Lower leg skin (tissue), 4 donors: ENCODE results near the gene LRRC25. TPM values are rescaled to one million over a fixed set of nuclear protein-coding genes. Genes with fewer than 3 reads are reported as not detected.

Experiments
- DNase-seq, 2 donors: peaks; one replicate each; pipeline ENCODE4 v3.0.0-alpha.2; 2019; ENCODE audit warnings: low spot score in 2 of 2
- H3K4me3 ChIP-seq: fragments of 200-600 bp; sonication (generic); 2 replicates; pipeline ENCODE4 v1.5.1; 2017; ENCODE audit warnings: mild to moderate bottlenecking, low read depth; ENCODE audit not compliant: poor library complexity, severe bottlenecking
- POLR2A ChIP-seq, 2 donors: fragments of 450-650 bp; IDR thresholded peaks; one replicate each; pipeline ENCODE4 v1.6.1; 2016 to 2017; ENCODE audit warnings: antibody characterized with exemption in 2 of 2, mild to moderate bottlenecking in 1 of 2, moderate library complexity in 1 of 2
- whole genome bisulfite sequencing, 2 donors: methylation state at CpG; one replicate each; pipeline ENCODE4 v1.1.5; 2018; 5-methylcytosine and 5-hydroxymethylcytosine counted together
- intact Hi-C: fragments of 100-400 bp; cut with DNase I; formaldehyde crosslinking; loops from one replicate; pipeline ENCODE4 v1.15.0; 2023; ENCODE audit warnings: low total_unique reads
- total RNA-seq, 4 donors: library from RNA; depleted of rRNA; stranded (reverse); fragments of >200 nt; gene quantifications; one replicate each; pipeline ENCODE4 v1.1.0, GENCODE V29; 2016
- TF ChIP-seq, protein P1 (sequence below), 3 donors: fragments of 450-650 bp; IDR thresholded peaks; one replicate each; pipeline ENCODE4 v1.5.1; 2016; ENCODE audit warnings: antibody characterized with exemption in 3 of 3, mild to moderate bottlenecking in 3 of 3, moderate library complexity in 2 of 3

Gene LRRC25
- total RNA-seq, 4 donors from 2014 or later: 1.2 to 3.4 (median 2.2) TPM; not detected in 1

DNA sequence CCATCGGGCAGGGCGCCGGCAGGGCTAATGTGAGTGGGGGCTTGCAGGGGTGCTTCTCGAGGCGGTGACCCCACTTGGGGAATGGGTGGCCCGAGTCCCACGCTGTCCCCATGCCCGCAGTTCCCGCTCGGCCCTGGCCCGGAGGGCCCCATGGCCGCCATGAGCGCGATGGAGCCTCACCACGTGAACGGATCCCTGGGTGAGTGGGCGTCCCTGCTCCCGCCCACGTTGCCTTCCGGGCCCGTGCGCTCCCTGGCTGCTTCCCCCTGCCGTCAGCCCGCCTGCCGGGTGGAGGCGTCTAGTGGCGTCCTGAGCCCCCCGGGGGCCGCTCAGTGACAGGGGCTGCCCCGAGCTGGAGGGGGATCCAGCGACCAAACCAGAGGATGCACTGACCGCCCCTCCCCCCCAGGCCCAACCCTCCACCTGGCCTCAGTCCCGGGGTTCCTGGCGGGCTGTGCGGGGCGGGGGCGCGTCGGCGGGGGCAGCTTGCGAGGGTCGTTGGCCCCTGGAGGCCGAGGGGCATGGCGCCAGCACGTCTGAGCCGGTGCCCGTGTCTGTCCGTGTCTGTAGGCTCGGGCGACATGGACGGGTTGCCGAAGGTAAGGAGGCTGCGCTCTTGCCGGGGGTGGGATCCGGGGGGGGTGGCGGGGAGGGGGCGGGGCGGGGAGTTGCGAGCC lies 35.7 kb upstream of the LRRC25 start:
- DNase-seq: no peak
- no peak overlapping the region for H3K4me3 ChIP-seq
- WGBS, 2 donors: 25 to 35% methylated on average over 8 to 20 of the region's 59 CpGs

DNA sequence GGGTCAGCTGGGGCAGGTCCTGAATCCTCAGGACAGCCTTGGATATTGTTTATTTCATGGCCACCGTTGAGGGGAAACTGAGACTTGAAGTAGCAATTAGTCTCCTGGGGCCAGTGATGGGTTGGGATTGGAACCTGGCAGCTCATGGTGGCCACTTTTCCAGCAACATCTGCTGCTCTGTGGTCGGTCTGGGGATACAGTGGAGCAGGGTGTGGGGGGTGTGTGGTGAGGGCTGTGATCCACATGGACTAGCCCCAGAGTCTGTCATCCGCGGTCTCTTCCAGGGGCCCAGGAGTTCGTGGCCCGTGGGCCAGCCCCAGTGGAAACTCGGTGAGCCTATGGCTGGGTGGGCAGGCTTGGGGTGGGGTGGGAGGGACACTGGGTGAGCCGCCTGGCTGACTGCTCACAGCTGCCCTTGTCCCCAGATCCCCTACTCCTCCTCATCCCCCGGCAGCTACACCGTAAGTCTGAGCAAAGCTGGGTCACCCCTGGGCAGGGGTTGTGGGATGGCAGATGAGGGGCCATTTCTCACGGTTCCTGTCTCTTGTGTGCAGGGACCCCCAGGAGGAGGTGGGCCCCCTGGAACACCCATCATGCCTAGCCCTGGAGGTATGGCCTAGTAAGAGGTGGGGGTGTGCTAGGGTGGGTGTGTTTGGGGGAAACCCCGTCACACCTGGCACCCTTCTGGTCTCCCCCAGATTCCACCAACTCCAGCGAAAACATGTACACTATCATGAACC lies 35.0 kb upstream of the LRRC25 start:
- intact Hi-C loops: no loop called here
- no peak for DNase-seq
- TF ChIP-seq, protein P1, sequence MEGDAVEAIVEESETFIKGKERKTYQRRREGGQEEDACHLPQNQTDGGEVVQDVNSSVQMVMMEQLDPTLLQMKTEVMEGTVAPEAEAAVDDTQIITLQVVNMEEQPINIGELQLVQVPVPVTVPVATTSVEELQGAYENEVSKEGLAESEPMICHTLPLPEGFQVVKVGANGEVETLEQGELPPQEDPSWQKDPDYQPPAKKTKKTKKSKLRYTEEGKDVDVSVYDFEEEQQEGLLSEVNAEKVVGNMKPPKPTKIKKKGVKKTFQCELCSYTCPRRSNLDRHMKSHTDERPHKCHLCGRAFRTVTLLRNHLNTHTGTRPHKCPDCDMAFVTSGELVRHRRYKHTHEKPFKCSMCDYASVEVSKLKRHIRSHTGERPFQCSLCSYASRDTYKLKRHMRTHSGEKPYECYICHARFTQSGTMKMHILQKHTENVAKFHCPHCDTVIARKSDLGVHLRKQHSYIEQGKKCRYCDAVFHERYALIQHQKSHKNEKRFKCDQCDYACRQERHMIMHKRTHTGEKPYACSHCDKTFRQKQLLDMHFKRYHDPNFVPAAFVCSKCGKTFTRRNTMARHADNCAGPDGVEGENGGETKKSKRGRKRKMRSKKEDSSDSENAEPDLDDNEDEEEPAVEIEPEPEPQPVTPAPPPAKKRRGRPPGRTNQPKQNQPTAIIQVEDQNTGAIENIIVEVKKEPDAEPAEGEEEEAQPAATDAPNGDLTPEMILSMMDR (IDR thresholded peaks at IDR 0.05): no peak
- no peak for TF ChIP-seq POLR2A (IDR thresholded peaks at IDR 0.05)
- H3K4me3 ChIP-seq: no peak overlapping the region
- WGBS, 2 donors: 70 to 76% methylated on average over 4 to 13 of the region's 13 CpGs

More for the DNA sequence above, 35.7 kb upstream of the LRRC25 start:
- intact Hi-C loops: no loop called here
- TF ChIP-seq, protein P1 (IDR thresholded peaks at IDR 0.05): no peak
- no peak for TF ChIP-seq POLR2A (IDR thresholded peaks at IDR 0.05)

DNA sequence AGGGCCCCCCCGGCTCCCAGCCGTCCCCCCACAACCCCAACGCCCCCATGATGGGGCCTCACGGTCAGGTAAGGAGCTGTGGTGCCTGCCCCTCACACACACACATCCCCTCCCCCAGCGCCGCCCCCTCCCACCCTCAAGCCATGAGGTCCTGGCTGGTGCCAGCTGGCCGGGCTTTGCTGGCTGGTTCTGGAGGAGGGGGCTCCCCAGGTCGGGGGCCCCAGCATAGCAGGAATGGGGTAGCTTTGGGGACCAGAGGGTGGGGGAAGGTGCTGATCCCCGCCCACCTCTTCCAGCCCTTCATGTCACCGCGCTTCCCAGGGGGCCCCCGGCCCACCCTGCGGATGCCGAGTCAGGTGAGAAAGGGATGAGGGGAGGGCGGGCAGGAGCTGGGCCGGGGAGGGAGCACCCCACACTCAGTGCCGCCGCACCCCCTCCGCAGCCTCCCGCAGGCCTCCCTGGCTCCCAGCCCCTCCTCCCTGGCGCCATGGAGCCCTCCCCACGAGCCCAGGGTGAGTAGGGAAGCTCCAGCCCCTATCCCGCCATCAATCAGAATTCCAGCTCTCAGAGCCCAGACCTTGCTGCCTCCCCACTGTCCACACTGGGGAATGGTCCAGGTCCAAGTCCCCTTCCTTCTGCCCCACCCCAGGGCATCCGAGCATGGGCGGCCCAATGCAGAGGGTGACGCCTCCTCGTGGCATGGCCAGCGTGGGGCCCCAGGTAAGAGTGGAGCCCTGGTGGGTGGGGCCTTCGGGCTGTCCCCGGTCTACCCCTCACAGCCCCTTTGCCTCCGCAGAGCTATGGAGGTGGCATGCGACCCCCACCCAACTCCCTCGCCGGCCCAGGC lies 34.2 kb upstream of the LRRC25 start:
- DNase-seq: no peak
- intact Hi-C loops: no loop called here
- WGBS, 2 donors: 79 to 94% methylated on average over 7 to 29 of the region's 34 CpGs
- no peak for TF ChIP-seq POLR2A (IDR thresholded peaks at IDR 0.05)
- no peak overlapping the region for H3K4me3 ChIP-seq

DNA sequence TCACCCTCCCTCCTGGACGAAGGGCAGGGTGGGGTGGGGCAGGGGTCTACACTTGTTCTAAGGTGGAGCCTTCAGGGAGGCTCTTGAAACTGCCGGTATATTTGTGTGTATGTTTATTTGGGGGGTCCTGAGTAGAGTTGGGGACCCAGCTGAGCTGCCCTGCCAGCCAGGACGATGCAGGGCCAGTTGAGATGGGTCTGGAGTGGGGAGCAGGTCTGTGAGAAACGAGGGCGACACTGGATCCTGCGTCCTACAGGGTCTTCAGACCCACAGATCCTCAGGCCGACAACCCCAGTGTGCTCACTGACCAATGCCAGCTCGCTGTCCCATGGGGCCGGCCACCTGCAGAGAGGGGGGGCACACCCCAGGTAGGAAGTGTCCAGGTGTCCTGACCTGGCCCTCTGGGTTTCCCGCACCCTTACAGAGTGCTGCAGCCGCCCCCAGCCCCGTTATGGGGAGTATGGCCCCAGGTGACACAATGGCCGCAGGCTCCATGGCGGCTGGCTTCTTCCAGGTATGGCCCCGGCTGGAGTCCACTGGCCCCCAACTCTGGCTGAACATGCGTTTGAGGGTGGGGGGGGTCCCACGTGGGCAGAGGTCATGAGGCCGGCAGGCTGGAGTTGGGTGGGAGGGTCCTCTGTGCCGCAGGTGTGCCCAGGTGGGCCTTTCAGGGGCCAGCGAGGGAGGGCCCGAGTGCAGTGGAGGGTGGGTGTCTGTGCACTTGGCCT lies 33.2 kb upstream of the LRRC25 start:
- TF ChIP-seq, protein P1 (IDR thresholded peaks at IDR 0.05): no peak
- TF ChIP-seq POLR2A (IDR thresholded peaks at IDR 0.05): no peak
- no peak for DNase-seq
- no peak overlapping the region for H3K4me3 ChIP-seq
- 87% methylated on average over 17 to 18 of the region's 21 CpGs for WGBS, 2 donors
- intact Hi-C loops: no loop called here

DNA sequence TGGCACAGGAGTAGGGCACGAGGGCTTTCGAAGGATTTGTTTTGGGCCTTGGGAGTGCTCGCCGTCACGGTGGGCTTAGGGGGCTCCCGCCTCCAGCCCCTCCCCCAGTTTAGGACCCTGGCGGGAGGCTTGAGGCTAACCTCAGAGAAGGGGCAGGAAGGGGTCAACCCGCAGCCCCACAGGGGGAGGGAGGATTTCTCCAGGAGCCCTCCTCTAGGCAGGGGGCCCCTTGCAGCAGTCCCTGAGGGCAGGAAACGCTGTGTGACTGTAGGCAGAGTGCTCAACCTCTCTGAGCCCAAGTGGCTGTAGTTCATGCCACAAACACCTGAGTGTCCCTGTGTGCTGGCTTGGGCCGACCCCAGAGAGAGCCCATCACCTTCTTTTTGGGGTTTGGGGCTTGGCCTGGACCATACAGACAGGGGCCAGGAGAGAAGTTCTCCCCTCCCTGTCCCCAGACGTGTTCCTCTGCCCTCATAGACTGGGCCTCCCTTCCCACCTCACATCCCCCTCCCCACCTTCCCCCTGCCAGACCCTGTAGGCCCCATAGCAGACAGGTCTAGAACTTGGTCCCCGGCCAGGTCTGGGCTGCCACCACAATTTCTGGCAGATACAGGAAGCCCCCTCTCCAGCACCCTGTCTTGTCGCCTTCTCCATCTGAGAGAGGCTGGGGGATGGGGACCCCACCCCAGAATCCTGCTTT lies 32.4 kb upstream of the LRRC25 start:
- intact Hi-C loops: no loop called here
- WGBS, 2 donors: 55 to 70% methylated on average over 11 to 12 of the region's 13 CpGs
- no peak overlapping the region for H3K4me3 ChIP-seq
- no peak for DNase-seq
- TF ChIP-seq, protein P1 (IDR thresholded peaks at IDR 0.05): no peak
